Measurements from ENCODE around the gene RAB23. TPM values are rescaled to one million over a fixed set of nuclear protein-coding genes. Genes with fewer than 3 reads are reported as not detected.

RAB23 gene
- total RNA-seq, 1 experiment from 2014 or later, result 18.1 TPM

DNA sequence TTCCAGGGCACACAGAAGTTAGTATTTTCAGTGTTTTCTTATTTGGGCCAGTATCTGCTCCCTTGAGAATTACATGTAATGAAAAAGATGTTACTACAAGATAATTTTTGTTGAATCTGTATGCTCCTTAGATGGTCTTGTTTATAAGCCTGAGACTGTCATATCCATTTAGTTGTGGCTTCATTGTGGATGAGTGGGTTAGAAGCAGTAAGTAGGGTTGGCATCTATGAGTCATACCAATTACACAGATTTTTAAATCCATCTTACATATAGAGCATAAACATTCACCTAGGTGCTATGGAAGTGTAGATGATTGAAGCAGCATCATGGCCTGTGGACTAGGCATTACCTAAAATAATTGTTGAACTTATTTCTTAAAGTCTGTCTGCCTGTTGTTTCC, 63.4 kb downstream of the RAB23 start:
- peaks cover 0 to 2% of the 10 kb centered on the region in 2 experiments; a peak in 1 of 5 replicates for H3K9me3 Mint-ChIP-seq

More for the DNA sequence above, 63.4 kb downstream of the RAB23 start:
- Histone ChIP-seq H2BK20ac (ENCODE audit: low read depth, low read length, poor library complexity, severe bottlenecking) (no peak overlapping the region), H4K91ac (ENCODE audit: insufficient read length, low read depth, low read length) (no peak overlapping the region), H3K79me2 (ENCODE audit: insufficient read depth, low read length) (no peaks in the 10 kb centered on the region), H3K14ac (ENCODE audit: insufficient read depth, low read length) (no peak overlapping the region), H3K23ac (ENCODE audit: insufficient read length, low read depth, low read length) (no peak overlapping the region), H2BK15ac (ENCODE audit: low read depth, low read length) (no peak overlapping the region), H3K23me2 (ENCODE audit: insufficient read length, low read depth, low read length, poor library complexity, severe bottlenecking) (no peaks in the 10 kb centered on the region), H4K20me1 (ENCODE audit: control insufficient read depth, insufficient read depth, insufficient read length) (no peaks in the 10 kb centered on the region), H3K9ac (ENCODE audit: extremely low read depth, insufficient read length, low read length) (no peak overlapping the region), H2AFZ (ENCODE audit: low read length) (no peak overlapping the region), H3K4me2 (ENCODE audit: insufficient read depth, insufficient read length, low read length) (no peak overlapping the region), H2BK12ac (ENCODE audit: insufficient read length, low read depth, low read length) (no peak overlapping the region), H2AK5ac (ENCODE audit: insufficient read length, low read length) (no peak overlapping the region), H3K27ac (ENCODE audit: insufficient read length, low read depth, low read length) (no peak overlapping the region), H3T11ph (ENCODE audit: low read length) (no peak overlapping the region), H2BK5ac (ENCODE audit: insufficient read length, low read length) (no peak overlapping the region), H3K56ac (ENCODE audit: insufficient read length, low read depth, low read length) (no peak overlapping the region), H3K4ac (ENCODE audit: low read depth, low read length) (no peak overlapping the region), H3K18ac (ENCODE audit: insufficient read length, low read depth, low read length) (no peak overlapping the region), H2BK120ac (ENCODE audit: low read depth, low read length, poor library complexity, severe bottlenecking) (no peak overlapping the region), H3K27me3 (ENCODE audit: insufficient read depth, low read length) (no peaks in the 10 kb centered on the region), H4K8ac (replicated peaks; ENCODE audit: insufficient read length, low read depth, low read length) (no peak overlapping the region), H3K4me1 (ENCODE audit: insufficient read depth, low read length) (no peaks in the 10 kb centered on the region), H3K9me3 (ENCODE audit: control insufficient read depth, low read depth, low read length) (no peaks in the 10 kb centered on the region), H4K5ac (ENCODE audit: insufficient read length, low read depth, low read length) (no peak overlapping the region), H3K79me1 (ENCODE audit: insufficient read depth, low read depth, low read length, poor library complexity, severe bottlenecking) (no peaks in the 10 kb centered on the region)
- Mint-ChIP-seq H3K4me3 (no peak overlapping the region), H3K4me1 (no peaks in the 10 kb centered on the region), H3K27ac (no peak overlapping the region; a peak in 1 of 7 replicates), H3K36me3 (ENCODE audit: insufficient read depth in 1 of 3, low read depth in 3 of 3) (peaks cover 10 to 32% (median 23%) of the 10 kb centered on the region in 3 experiments), H3K27me3 (ENCODE audit: low read depth) (no peaks in the 10 kb centered on the region)
- TF ChIP-seq, protein P1, sequence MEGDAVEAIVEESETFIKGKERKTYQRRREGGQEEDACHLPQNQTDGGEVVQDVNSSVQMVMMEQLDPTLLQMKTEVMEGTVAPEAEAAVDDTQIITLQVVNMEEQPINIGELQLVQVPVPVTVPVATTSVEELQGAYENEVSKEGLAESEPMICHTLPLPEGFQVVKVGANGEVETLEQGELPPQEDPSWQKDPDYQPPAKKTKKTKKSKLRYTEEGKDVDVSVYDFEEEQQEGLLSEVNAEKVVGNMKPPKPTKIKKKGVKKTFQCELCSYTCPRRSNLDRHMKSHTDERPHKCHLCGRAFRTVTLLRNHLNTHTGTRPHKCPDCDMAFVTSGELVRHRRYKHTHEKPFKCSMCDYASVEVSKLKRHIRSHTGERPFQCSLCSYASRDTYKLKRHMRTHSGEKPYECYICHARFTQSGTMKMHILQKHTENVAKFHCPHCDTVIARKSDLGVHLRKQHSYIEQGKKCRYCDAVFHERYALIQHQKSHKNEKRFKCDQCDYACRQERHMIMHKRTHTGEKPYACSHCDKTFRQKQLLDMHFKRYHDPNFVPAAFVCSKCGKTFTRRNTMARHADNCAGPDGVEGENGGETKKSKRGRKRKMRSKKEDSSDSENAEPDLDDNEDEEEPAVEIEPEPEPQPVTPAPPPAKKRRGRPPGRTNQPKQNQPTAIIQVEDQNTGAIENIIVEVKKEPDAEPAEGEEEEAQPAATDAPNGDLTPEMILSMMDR (conservative IDR thresholded peaks at IDR 0.05), result no peak
- DNase-seq, result no peak
